HG03139 (cell line): ENCODE measurements around the gene ZKSCAN5.
"Not testable (repeated sequence)": the region's sequence is repeated elsewhere in the genome, so short reads cannot be mapped to it uniquely, and the experiment has no call there.

Experiments
- ATAC-seq: cut with Tn5 transposase; IDR thresholded peaks from one replicate; pipeline ENCODE4 v1.9.1; 2021; ENCODE audit not compliant: unreplicated experiment

Gene ZKSCAN5

GRCh38 chr7:99497766-99498545, 6.5 kb upstream of the ZKSCAN5 start:
- no peak for ATAC-seq

GRCh38 chr7:99498546-99498944, 5.9 kb upstream of the ZKSCAN5 start:
- ATAC-seq: no peak

- peak; percentile 8 for ATAC-seq
Observed at GRCh38 chr7:99499371-99499720, 5.1 kb upstream of the ZKSCAN5 start.

GRCh38 chr7:99499721-99500636, 4.5 kb upstream of the ZKSCAN5 start, which contains the start of gene ZNF394:
TSS of gene ZNF394 (minus strand) at chr7:99500281. CDS start at chr7:99500093, 188 bp downstream.
- ATAC-seq: peak; percentile 42

- no peak for ATAC-seq
Observed at GRCh38 chr7:99500637-99501009, 3.8 kb upstream of the ZKSCAN5 start.

GRCh38 chr7:99501236-99501635, 3.2 kb upstream of the ZKSCAN5 start:
- not testable (repeated sequence) for ATAC-seq

GRCh38 chr7:99504281-99504602, 220 bp upstream of the ZKSCAN5 start:
- ATAC-seq: no peak

GRCh38 chr7:99505324-99505662, 831 bp downstream of the ZKSCAN5 start:
- ATAC-seq: no peak

GRCh38 chr7:99514050-99514449, 9.6 kb downstream of the ZKSCAN5 start:
- no peak for ATAC-seq

- no peak for ATAC-seq
Observed at GRCh38 chr7:99521399-99521798, 16.9 kb downstream of the ZKSCAN5 start.

GRCh38 chr7:99525713-99526440, 21.4 kb downstream of the ZKSCAN5 start:
- no peak for ATAC-seq

- no peak for ATAC-seq
Observed at GRCh38 chr7:99531354-99531765, 26.9 kb downstream of the ZKSCAN5 start.

GRCh38 chr7:99535667-99536066, 31.2 kb downstream of the ZKSCAN5 start:
- ATAC-seq: no peak

GRCh38 chr7:99539213-99539811, 34.9 kb downstream of the ZKSCAN5 start:
- no peak for ATAC-seq

GRCh38 chr7:99540542-99540941, 36.1 kb downstream of the ZKSCAN5 start:
- no peak for ATAC-seq

GRCh38 chr7:99541212-99541611, 36.8 kb downstream of the ZKSCAN5 start:
- ATAC-seq: no peak

- ATAC-seq: no peak
Observed at GRCh38 chr7:99543081-99543671, 38.7 kb downstream of the ZKSCAN5 start.

- no peak for ATAC-seq
Observed at GRCh38 chr7:99543916-99544315, 39.5 kb downstream of the ZKSCAN5 start.

- not testable (repeated sequence) for ATAC-seq
Observed at GRCh38 chr7:99545308-99545707, 40.8 kb downstream of the ZKSCAN5 start.

GRCh38 chr7:99549545-99549944, 45.1 kb downstream of the ZKSCAN5 start:
- ATAC-seq: not testable (repeated sequence)

GRCh38 chr7:99551334-99551733, 46.9 kb downstream of the ZKSCAN5 start:
- ATAC-seq: peak; percentile 20
